Ovary (tissue), 9 donors: ENCODE measurements around the gene ADM5. TPM values are rescaled to one million over a fixed set of nuclear protein-coding genes. Genes with fewer than 3 reads are reported as not detected.

Experiments
- DNase-seq, 5 donors: peaks; one replicate each; pipeline ENCODE4 v3.0.0-alpha.2; 2019 to 2020
- H3K27ac ChIP-seq, 2 donors: fragments of 200-600 bp; one replicate each; pipeline versions ENCODE4 v1.5.1 to v1.8.0; 2019 to 2022
- H3K27me3 ChIP-seq: fragments of 200-600 bp; one replicate; pipeline ENCODE4 v1.8.0; 2022
- H3K36me3 ChIP-seq: fragments of 200-600 bp; sonication (generic); one replicate; pipeline ENCODE4 v1.5.1; 2019
- H3K4me1 ChIP-seq: one replicate; pipeline ENCODE4 v1.8.1; 2013; ENCODE audit warnings: mild to moderate bottlenecking, moderate library complexity; ENCODE audit not compliant: insufficient read depth
- H3K4me3 ChIP-seq: fragments of 200-600 bp; sonication (generic); one replicate; pipeline ENCODE4 v1.5.1; 2017
- H3K9me3 ChIP-seq, 2 donors: fragments of 200-600 bp in 1 of 2; sonication (generic) in 1 of 2; one replicate each; pipeline versions ENCODE4 v1.5.1 to v1.8.1; 2013 to 2019; ENCODE audit warnings: mild to moderate bottlenecking in 1 of 2, moderate library complexity in 1 of 2
- EP300 ChIP-seq: sonication (generic); formaldehyde crosslinking; IDR thresholded peaks from one replicate; pipeline ENCODE4 v1.6.1; 2017; ENCODE audit warnings: antibody characterized with exemption
- POLR2A ChIP-seq: fragments of 450-650 bp; IDR thresholded peaks from one replicate; pipeline ENCODE4 v1.6.1; 2017; ENCODE audit warnings: antibody characterized with exemption, mild to moderate bottlenecking, moderate library complexity
- WGBS, 3 donors: extraction: QIAGEN DNeasy Blood & Tissue Kit in 1 of 3; methylation state at CpG; one replicate each; pipeline versions ENCODE4 v1.1.5 to v1.1.7; 2013 to 2017; 5-methylcytosine and 5-hydroxymethylcytosine counted together
- intact Hi-C, 4 donors: fragments of 100-400 bp; cut with DNase I; formaldehyde crosslinking; loops; one replicate each; pipeline versions ENCODE4 v1.11.0 to v1.15.1; 2022 to 2023
- polyA plus RNA-seq, 2 donors: library from polyadenylated mRNA; stranded (reverse); fragments of 200-250 nt in 1 of 2; fragments of 350-450 nt in 1 of 2; fragmentation: Illumina TruSeq in 1 of 2; extraction: RNeasy Lipid Tissue Mini Kit (QIAGEN cat#74804) in 1 of 2; gene quantifications; one replicate each; pipeline ENCODE4 v1.2.3, GENCODE V29; 2013 to 2014
- total RNA-seq, 7 donors: library from RNA; depleted of rRNA in 2 of 7; stranded (reverse); fragments of >200 nt in 2 of 7; fragmentation: NEBNext Ultra II Directional in 3 of 7; extraction: Animal tissue kit (Norgen Biotek cat#: 25700) in 3 of 7; gene quantifications; one replicate each; pipeline versions ENCODE4 v1.1.0 to v1.2.4, GENCODE V29; 2016 to 2023
- TF ChIP-seq, protein P1 (sequence below), 3 donors: fragments of 450-650 bp in 2 of 3; fragments of 200-600 bp in 1 of 3; IDR thresholded peaks; one replicate each; pipeline versions ENCODE4 v1.5.1 to v1.8.0; 2016 to 2022; ENCODE audit warnings: antibody characterized with exemption in 3 of 3, mild to moderate bottlenecking in 1 of 3
- donor health status: DM: no; HTN: no; CAD: no; lungs with moderate emphysema.
- donor health status: DM: no; HTN: no; CAD: no.
- donor health status: Bipolar disorder and iron deficiency.
- donor health status: DM: yes; HTN: yes; CAD: no.
- donor health status: DM: no; HTN: no; CAD: no.
- donor health status: DM: yes; HTN: yes; CAD: no.

ADM5 gene
- total and polyA plus RNA-seq, 9 donors, result 0.48 to 1.9 (median 1.3) TPM; not detected in 1

DNA sequence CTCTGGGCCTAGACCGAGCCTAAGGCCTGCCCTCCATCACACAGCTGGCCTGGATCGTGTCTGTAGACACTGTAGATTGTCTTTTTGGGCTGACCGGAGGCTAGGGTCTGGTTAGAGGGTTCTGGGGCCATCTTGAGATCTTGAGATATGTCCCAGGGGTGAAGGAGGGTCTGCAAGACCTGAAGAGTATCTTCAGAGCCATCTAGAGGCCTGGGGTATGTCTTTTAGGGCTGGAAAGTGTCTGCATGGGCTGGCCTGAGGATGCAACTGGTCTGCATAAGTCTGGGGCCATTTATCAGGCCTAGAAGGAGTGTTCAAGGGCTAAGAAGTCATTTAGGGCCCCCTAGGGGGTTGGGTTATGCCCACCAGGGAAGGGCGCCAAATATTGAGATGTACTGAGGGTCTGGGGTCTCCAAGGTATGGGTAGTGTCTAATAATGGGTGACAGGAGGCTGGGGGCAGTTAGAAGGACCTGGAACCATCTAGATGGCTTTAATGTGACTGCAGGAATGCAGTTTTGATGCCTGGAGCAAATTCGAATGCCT, 46.8 kb upstream of the ADM5 start:
- 1 to 4% (median 3%) methylated on average over 5 of the region's 5 CpGs for WGBS, 3 donors
- DNase-seq, result peak in 1 of 5 donors; percentile 52
- H3K36me3 ChIP-seq, result no peaks in the 10 kb centered on the region
- peaks cover 12% of the 10 kb centered on the region for H3K4me1 ChIP-seq
- no peaks in the 10 kb centered on the region for H3K9me3 ChIP-seq
- H3K27ac ChIP-seq, result peak overlapping the region; percentile 90 to 98
- intact Hi-C loops, result loop anchor here in 1 of 4 donors (2.0 to 5.0 kb wide), 2 partner anchors 22 to 35 kb away; partner anchors contain the start of genes BCL2L12, IRF3 and PRMT1
- no peaks in the 10 kb centered on the region for H3K27me3 ChIP-seq
- peak overlapping the region; percentile 93 for H3K4me3 ChIP-seq
- TF ChIP-seq POLR2A (no peak), EP300 (no peak)
- TF ChIP-seq, protein P1, sequence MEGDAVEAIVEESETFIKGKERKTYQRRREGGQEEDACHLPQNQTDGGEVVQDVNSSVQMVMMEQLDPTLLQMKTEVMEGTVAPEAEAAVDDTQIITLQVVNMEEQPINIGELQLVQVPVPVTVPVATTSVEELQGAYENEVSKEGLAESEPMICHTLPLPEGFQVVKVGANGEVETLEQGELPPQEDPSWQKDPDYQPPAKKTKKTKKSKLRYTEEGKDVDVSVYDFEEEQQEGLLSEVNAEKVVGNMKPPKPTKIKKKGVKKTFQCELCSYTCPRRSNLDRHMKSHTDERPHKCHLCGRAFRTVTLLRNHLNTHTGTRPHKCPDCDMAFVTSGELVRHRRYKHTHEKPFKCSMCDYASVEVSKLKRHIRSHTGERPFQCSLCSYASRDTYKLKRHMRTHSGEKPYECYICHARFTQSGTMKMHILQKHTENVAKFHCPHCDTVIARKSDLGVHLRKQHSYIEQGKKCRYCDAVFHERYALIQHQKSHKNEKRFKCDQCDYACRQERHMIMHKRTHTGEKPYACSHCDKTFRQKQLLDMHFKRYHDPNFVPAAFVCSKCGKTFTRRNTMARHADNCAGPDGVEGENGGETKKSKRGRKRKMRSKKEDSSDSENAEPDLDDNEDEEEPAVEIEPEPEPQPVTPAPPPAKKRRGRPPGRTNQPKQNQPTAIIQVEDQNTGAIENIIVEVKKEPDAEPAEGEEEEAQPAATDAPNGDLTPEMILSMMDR (IDR thresholded peaks at IDR 0.05), result no peak

DNA sequence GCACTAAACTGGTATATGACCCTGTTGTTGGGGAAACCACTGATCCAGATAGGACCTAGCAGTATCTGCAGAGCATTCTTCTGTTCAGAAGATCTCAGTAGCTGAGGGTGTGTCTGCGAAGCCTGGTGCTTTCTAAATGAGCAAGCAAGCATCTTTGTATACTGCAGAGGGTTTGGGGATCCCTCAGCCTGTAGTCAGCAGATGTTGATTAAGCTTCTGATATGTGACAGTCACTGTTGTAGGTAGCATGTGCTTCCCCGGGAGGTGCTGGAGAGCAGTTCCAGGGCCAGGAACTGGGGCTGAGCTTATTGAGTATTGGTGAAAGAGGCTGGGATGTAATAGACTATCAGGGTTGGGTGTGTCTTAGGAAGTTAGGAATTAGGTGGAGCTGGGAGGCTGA, 45.9 kb upstream of the ADM5 start:
- H3K27ac ChIP-seq, result no peak overlapping the region
- H3K4me1 ChIP-seq, result peaks cover 7% of the 10 kb centered on the region

DNA sequence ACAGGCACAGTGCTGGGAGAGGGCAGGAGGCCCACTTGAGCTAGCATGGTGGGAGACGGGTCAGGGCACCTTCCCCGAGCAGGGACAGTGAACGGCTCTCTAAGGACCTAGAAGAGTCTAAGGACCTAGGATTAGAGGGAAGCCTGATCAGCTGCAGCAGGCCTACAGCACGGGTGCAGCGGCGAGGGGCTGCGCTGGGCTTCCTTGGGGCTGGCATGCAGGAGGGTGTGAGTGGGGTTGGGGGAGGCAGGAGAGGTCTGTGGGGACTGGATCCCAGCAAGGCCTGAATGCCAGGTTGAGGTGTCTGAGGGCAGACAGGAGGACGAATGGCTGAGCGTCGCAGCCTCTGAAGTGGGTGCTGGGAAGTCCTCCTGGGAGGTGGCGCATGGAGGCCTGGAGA, 43.8 kb upstream of the ADM5 start:
- intact Hi-C loops, result no loop called here
- no peaks in the 10 kb centered on the region for H3K27me3 ChIP-seq
- H3K27ac ChIP-seq, result no peak overlapping the region
- peaks cover 5% of the 10 kb centered on the region for H3K4me1 ChIP-seq
- H3K4me3 ChIP-seq, result no peak overlapping the region
- DNase-seq, result no peak
- TF ChIP-seq POLR2A (no peak), EP300 (no peak)
- TF ChIP-seq, protein P1 (IDR thresholded peaks at IDR 0.05), result no peak
- 86 to 89% (median 87%) methylated on average over 11 of the region's 11 CpGs for WGBS, 3 donors
- no peaks in the 10 kb centered on the region for H3K9me3 ChIP-seq
- no peaks in the 10 kb centered on the region for H3K36me3 ChIP-seq

More for the DNA sequence above, 45.9 kb upstream of the ADM5 start:
- DNase-seq, result no peak
- no peaks in the 10 kb centered on the region for H3K36me3 ChIP-seq
- intact Hi-C loops, result loop anchor here in 1 of 4 donors (2.0 to 5.0 kb wide), 2 partner anchors 21 to 34 kb away; partner anchors contain the start of genes BCL2L12, IRF3 and PRMT1
- WGBS, 3 donors, result 68 to 80% (median 72%) methylated on average over 2 of the region's 2 CpGs
- no peak overlapping the region for H3K4me3 ChIP-seq
- H3K9me3 ChIP-seq, result no peaks in the 10 kb centered on the region
- H3K27me3 ChIP-seq, result no peaks in the 10 kb centered on the region
- TF ChIP-seq POLR2A, result no peak
- TF ChIP-seq EP300, result no peak
- TF ChIP-seq, protein P1 (IDR thresholded peaks at IDR 0.05), result no peak

DNA sequence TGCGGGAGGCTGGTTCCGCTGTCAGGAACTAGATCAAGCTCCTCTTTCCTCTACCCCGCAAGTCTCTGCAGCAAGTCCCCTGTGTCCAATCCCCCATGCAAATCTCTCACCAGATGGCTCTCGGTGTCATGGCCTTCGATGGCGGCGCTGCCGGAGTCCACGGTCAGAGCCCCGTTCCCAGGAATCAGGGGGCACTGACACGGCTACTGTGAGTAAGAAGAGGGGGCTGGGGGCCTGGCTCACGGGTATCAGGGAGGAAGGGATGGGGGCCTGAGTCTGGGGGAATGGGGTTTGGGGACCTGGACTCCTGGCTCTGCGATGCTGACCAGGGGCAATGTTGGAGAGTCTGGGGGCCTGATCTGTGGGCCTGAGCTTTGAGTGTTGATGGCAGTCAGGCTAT, 43.4 kb upstream of the ADM5 start:
- no peaks in the 10 kb centered on the region for H3K27me3 ChIP-seq
- DNase-seq, result no peak
- no peak for TF ChIP-seq POLR2A
- TF ChIP-seq EP300, result no peak
- TF ChIP-seq, protein P1 (IDR thresholded peaks at IDR 0.05), result no peak
- intact Hi-C loops, result no loop called here
- peaks cover 5% of the 10 kb centered on the region for H3K4me1 ChIP-seq
- no peaks in the 10 kb centered on the region for H3K9me3 ChIP-seq
- H3K36me3 ChIP-seq, result no peaks in the 10 kb centered on the region
- no peak overlapping the region for H3K27ac ChIP-seq
- no peak overlapping the region for H3K4me3 ChIP-seq
- WGBS, 3 donors, result 86 to 88% (median 87%) methylated on average over 13 of the region's 13 CpGs
